Transverse colon (tissue), 3 donors: ENCODE measurements around the gene WDR41.

Source experiments
- EP300 ChIP-seq: sonication (generic); formaldehyde crosslinking; IDR thresholded peaks from one replicate; pipeline ENCODE4 v1.6.1; 2017; ENCODE audit warnings: antibody characterized with exemption, low read depth
- POLR2A ChIP-seq: fragments of 450-650 bp; IDR thresholded peaks from one replicate; pipeline ENCODE4 v1.6.1; 2016; ENCODE audit warnings: antibody characterized with exemption, mild to moderate bottlenecking, moderate library complexity
- TF ChIP-seq, protein P1 (sequence below), 5 experiments: fragments of 200-600 bp in 3 of 5; fragments of 450-650 bp in 2 of 5; sonication (generic) in 3 of 5; IDR thresholded peaks; 1 replicate in 2 of 5; 2 replicates in 3 of 5; pipeline ENCODE4 v1.5.1; 2016 to 2017; ENCODE audit warnings: antibody characterized with exemption in 5 of 5, inconsistent platforms in 3 of 5, mild to moderate bottlenecking in 2 of 5, moderate library complexity in 1 of 5

DNA sequence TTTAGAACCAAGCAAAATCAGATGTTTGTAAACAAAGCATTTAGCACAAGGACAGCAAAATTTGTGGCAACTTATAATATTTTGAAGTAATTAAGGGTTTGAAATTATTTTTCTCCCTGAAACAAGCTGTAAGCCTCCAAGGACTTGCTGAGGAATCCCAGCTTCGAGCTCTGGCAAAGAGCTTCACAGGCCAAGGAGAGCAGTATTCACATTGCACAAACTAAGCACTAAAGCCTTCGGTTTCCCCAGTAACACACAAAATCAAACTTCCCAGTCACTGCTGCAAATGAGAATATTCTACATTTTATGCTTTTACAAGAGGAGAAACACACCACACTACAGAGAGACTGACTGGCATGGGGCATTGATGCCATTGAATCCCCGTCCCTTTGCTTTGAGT is 101.9 kb downstream of the WDR41 start:
- TF ChIP-seq EP300 (no peak), POLR2A (no peak)
- TF ChIP-seq, protein P1, sequence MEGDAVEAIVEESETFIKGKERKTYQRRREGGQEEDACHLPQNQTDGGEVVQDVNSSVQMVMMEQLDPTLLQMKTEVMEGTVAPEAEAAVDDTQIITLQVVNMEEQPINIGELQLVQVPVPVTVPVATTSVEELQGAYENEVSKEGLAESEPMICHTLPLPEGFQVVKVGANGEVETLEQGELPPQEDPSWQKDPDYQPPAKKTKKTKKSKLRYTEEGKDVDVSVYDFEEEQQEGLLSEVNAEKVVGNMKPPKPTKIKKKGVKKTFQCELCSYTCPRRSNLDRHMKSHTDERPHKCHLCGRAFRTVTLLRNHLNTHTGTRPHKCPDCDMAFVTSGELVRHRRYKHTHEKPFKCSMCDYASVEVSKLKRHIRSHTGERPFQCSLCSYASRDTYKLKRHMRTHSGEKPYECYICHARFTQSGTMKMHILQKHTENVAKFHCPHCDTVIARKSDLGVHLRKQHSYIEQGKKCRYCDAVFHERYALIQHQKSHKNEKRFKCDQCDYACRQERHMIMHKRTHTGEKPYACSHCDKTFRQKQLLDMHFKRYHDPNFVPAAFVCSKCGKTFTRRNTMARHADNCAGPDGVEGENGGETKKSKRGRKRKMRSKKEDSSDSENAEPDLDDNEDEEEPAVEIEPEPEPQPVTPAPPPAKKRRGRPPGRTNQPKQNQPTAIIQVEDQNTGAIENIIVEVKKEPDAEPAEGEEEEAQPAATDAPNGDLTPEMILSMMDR (IDR thresholded peaks at IDR 0.05): no peak
